HG02678 (cell line): ENCODE data around the gene ZNF653.

Experiments
- ATAC-seq: cut with Tn5 transposase; IDR thresholded peaks from one replicate; pipeline ENCODE4 v1.9.1; 2021; ENCODE audit warnings: mild to moderate bottlenecking, moderate library complexity; ENCODE audit not compliant: unreplicated experiment

ZNF653 gene, protein sequence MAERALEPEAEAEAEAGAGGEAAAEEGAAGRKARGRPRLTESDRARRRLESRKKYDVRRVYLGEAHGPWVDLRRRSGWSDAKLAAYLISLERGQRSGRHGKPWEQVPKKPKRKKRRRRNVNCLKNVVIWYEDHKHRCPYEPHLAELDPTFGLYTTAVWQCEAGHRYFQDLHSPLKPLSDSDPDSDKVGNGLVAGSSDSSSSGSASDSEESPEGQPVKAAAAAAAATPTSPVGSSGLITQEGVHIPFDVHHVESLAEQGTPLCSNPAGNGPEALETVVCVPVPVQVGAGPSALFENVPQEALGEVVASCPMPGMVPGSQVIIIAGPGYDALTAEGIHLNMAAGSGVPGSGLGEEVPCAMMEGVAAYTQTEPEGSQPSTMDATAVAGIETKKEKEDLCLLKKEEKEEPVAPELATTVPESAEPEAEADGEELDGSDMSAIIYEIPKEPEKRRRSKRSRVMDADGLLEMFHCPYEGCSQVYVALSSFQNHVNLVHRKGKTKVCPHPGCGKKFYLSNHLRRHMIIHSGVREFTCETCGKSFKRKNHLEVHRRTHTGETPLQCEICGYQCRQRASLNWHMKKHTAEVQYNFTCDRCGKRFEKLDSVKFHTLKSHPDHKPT

GRCh38 chr19:11505504-11506100 is at the start of gene ZNF653:
ZNF653 (minus strand) TSS chr19:11505839; CDS start chr19:11505786, 53 bp downstream.
- peak; percentile 54 for ATAC-seq

DNA sequence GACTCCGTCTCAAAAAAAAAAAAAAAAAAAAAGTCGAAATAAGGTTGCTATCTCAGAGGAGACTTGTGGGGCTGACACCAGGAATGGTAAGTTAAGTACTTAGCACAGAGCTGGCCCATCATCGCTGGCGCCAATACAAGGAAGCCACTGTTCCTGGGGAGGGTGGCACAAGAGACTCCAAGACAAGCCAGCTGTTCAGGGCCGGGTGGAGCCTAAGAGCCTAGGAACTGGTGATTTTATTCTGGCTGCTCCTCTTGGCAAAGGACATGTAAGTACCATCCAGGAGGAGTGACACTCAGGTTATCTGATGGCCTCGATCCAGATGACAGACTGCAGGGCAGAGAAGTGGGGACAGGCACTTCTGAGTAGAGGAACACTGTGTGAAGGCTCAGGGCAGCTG is 49.6 kb upstream of the ZNF653 start:
- ATAC-seq: no peak

DNA sequence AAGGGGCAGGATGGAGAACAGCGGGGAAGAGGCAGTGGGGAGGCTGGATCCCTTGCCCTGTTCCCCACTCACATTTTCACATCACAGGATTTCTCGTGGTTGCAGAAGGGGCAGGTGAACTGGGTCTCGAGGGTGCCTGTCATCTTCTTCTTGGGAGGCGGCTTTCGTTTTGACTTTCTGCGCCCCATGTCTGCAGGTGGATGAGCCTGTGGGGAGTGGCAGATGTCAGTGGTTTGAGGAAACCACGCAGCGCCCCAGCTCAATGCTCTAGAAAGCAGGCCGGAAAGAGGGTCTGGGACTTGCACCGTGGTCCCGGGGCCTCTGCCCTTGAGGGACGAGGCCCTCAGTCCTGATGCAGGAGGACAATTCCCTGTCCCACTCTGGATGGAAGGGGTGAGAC is 48.5 kb upstream of the ZNF653 start:
- ATAC-seq: peak; percentile 33

GRCh38 chr19:11552666-11553372 is 47.2 kb upstream of the ZNF653 start:
- ATAC-seq: no peak

DNA sequence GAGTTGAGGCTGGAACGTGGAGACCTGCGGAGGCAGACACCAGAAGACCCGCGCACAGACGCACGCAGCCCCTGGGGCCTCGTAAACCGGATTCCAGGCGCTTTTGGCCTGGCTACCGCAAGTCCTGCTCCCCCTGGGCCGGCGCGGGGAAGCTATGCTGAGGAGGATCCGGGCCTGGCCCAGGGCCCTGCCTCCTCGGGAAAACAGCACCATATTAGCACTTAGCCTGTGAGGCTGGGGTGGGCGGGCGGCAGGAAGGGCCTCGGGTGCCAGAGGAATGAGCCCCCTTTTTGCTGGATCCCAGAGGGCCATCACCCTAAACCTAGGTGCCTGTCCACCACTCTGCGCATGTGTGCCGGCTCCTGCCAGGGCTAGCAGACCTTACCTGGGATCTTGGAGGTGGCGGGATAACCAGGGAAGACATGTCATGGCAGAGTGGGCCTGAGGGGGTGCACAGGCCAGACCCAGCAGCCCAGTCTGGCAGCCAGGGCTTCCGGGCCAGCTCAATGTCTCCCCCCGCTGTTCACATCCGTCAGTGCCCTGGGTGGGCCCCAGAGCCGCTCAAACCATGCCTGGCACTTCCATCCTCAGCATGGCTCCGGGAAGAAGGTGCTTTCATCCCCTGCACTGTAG is 46.1 kb upstream of the ZNF653 start:
- ATAC-seq: no peak

DNA sequence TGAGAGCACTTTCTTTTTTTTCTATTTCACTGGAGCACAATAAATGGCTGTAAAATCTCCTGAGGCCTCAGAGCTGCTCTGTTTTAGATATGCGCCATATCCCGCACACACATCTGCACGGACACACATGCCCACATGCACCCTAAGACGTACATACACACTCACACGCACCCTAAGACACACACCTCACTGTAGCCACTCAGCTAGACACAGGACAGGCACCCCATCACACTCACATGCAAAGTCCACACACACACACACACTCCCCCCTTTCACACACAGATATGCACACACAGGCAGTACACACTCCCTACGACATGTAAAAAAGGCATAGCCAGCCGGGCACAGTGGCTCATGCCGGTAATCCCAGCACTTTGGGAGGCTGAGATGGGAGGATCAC is 44.6 kb upstream of the ZNF653 start:
- ATAC-seq: no peak

- no peak for ATAC-seq
Measured at GRCh38 chr19:11549386-11549953, 43.8 kb upstream of the ZNF653 start.

DNA sequence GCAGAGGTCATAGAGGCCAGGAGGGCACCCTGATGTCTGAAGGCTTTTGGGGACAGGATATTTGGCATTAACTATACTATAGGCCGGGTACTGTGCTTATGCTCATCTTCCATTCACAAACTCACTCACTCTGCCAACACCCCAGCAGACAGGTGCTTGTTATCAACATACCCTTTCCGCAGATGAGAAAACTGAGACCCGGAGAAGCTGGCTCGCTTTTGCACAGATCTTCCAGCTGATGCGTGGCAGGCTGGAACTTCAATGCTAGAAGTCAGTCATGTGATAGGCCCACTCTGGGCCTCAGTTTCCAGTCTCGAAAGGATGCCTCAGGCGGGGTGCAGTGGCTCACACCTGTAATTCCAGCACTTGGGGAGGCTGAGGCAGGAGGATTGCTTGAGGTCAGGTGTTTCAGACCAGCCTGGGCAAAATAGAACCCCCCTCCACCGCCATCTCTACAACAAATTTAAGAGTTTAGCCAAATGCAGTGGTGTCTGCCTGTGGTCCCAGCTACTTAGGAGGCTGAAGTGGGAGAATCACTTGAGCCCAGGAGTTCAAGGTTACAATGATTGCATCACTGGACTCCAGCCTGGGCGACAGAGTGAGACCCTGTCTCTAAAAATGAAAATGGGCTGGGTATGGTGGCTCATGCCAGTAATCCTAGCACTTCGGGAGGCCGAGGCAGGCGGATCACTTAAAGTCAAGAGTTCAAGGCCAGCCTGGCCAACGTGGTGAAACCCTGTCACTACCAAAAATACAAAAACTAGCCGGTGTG is 42.5 kb upstream of the ZNF653 start:
- ATAC-seq: no peak

GRCh38 chr19:11541238-11541637 is 35.6 kb upstream of the ZNF653 start:
- ATAC-seq: no peak

DNA sequence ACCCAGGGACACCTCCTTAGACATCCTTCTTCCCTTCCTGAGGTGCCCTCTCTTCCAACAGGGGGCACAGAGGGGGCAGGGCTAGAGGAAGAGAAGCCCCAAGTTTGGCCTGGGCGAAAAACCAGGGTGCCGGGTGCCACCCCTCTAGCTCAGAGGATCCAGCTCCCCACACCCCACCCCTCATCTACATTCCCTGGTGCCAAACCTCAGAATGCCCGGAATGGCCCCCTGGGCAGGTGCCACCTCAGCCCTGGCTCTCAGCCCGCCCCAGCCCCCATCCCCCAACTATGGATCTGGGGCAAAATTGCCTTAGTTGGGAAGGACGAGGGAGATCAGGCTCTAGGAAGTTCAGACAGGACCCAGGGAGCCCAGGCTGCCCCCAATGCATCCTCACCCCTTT is 35.0 kb upstream of the ZNF653 start:
- no peak for ATAC-seq

- no peak for ATAC-seq
Measured at GRCh38 chr19:11539495-11540365, 34.1 kb upstream of the ZNF653 start.

- ATAC-seq: no peak
Measured at GRCh38 chr19:11538232-11539036, 32.8 kb upstream of the ZNF653 start, which contains the start of gene CNN1. CNN1 (plus strand) TSS chr19:11538851; CDS start chr19:11538928, 77 bp downstream.

- ATAC-seq: no peak
Measured at GRCh38 chr19:11535792-11536595, 30.4 kb upstream of the ZNF653 start.

DNA sequence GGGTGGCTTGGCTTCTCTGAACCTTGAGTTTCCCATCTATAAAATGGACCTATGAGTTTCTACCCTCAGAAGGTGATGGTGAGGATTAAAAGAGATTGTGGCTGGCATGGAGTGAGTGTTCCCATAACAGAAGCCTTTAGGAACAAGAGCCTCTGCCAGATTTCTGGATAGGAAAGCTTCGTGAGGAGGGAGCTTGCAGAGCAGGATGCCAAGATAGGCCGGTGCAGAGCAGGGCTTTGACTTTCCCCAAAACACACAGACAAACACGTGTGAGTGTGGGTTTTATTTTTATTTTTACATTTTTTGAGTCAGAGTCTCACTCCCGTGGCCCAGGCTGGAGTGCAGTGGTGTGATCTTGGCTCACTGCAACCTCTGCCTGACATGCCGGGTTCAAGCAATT is 29.3 kb upstream of the ZNF653 start:
- ATAC-seq: no peak

DNA sequence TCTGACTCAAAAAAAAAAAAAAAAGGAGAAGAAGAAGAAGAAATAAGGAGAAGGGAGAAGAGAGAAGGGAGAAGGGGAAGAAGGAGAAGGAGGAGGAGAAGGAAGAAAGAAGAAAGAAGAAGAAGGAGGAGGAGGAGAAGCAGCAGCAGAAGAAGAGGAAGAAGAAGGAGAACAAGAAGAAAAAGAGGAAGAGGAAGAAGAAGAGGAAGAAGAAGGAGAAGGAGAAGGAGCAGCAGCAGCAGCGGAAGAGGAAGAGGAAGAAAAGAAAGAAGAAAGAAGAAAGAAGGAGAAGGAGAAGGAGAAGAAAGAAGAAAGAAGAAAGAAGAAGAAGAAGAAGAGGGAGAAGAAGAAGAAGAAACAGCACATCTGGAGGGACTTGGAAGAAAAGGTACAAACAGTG is 28.9 kb upstream of the ZNF653 start:
- ATAC-seq: no peak

DNA sequence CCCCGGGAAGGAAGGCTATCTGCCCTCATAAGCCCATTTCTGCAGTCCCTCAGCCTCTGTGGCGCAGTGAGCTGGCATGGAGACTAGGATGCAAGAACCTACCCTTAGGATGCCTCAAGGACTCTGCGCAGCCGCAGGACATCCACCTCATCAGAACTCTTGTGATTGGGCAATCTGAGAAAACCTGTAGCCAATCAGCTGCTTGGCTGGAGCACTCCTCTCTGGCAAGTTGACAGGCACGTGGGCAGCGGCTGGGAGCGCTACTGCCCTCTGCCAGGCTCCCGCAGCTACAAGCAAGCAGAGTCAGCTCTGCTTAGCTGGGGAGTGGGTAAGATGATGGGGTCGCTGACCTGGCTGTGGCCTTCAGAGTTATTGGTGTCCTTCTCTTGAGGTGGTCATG is 24.8 kb upstream of the ZNF653 start:
- no peak for ATAC-seq
